IMR-90 (cell line): ENCODE measurements around the gene THAP2. TPM values are rescaled to one million over a fixed set of nuclear protein-coding genes. Genes with fewer than 3 reads are reported as not detected.

Source experiments
- microRNA-seq, 2 experiments: library from miRNA; stranded (forward) in 1 of 2; unstranded in 1 of 2; fragments of 10-50 nt in 1 of 2; fragments of <30 nt in 1 of 2; gene quantifications in 1 of 2; microRNA quantifications in 1 of 2; one replicate each; pipeline versions ENCODE3 to v1.1.0; 2013 to 2020; ENCODE audit not compliant: insufficient read depth in 1 of 2, insufficient read length in 1 of 2, unreplicated experiment in 1 of 2
- polyA plus RNA-seq, 3 experiments: library from polyadenylated mRNA; depleted of rRNA; stranded (reverse); fragments of >200 nt; gene quantifications; 2 replicates each; pipeline ENCODE4 v1.2.3, GENCODE V29; 2012; ENCODE audit warnings: low replicate concordance in 1 of 3
- small RNA-seq, 5 experiments: library from RNA; depleted of rRNA; stranded (forward); fragments of <200 nt; gene quantifications; one replicate each; pipeline ENCODE3, GENCODE V24; 2012
- total RNA-seq: library from RNA; depleted of rRNA; stranded (reverse); fragments of >200 nt; gene quantifications from 2 replicates; pipeline ENCODE4 v1.2.3, GENCODE V29; 2012; rRNA removed

The THAP2 gene
- total and polyA plus RNA-seq, 2 of the 4 experiments (the other 2 are of a cell fraction), result 1.4 to 2.5 TPM

Small RNAs within 50 kb of the gene (microRNA-seq; reads per million reads assigned to microRNA genes)
- gene RF00560 (ENCODE audit: insufficient read depth, insufficient read length), result not detected

Small RNAs within 50 kb of the gene (small RNA-seq; reads per million reads assigned to genes)
- gene RF00560, result 0 reads per million in 5 experiments

Other genes with a start within 250 kb of the THAP2 start
- gene LGR5, start 224.5 kb upstream of the THAP2 start, total RNA-seq, result not detected in 2 replicates
- not detected in 2 replicates for gene LGR5, start 224.5 kb upstream of the THAP2 start, polyA plus RNA-seq (2012; rRNA removed)
- 16.8 and 28.6 TPM in 2 replicates for gene ZFC3H1, start 453 bp upstream of the THAP2 start, total RNA-seq
- gene ZFC3H1, start 453 bp upstream of the THAP2 start, polyA plus RNA-seq (2012; rRNA removed), result 16.8 and 23.3 TPM in 2 replicates
- gene TMEM19, start 21.8 kb downstream of the THAP2 start, total RNA-seq, result 28.7 and 43.9 TPM in 2 replicates
- 8.9 and 11.4 TPM in 2 replicates for gene TMEM19, start 21.8 kb downstream of the THAP2 start, polyA plus RNA-seq (2012; rRNA removed)
- gene RAB21, start 90.6 kb downstream of the THAP2 start, total RNA-seq, result 13.8 and 30.8 TPM in 2 replicates
- gene RAB21, start 90.6 kb downstream of the THAP2 start, polyA plus RNA-seq (2012; rRNA removed), result 9.9 and 15.0 TPM in 2 replicates
- gene TBC1D15, start 175.5 kb downstream of the THAP2 start, total RNA-seq, result 12.5 and 18.3 TPM in 2 replicates
- gene TBC1D15, start 175.5 kb downstream of the THAP2 start, polyA plus RNA-seq (2012; rRNA removed), result 10.1 and 14.2 TPM in 2 replicates